Endometrial microvascular endothelial cells (primary cell): ENCODE data around the gene HTR3A. TPM values are rescaled to one million over a fixed set of nuclear protein-coding genes. Genes with fewer than 3 reads are reported as not detected.

Experiments
- in situ Hi-C: cut with HindIII; loops from 2 replicates; pipeline ENCODE4 v1.10.0; 2017; ENCODE audit warnings: low sequenced_read_pairs, low pct_unique_long_range_greater_than_20kb; ENCODE audit errors: inconsistent ontology term
- total RNA-seq: library from RNA; depleted of rRNA; stranded (reverse); fragments of >200 nt; gene quantifications from one replicate; pipeline ENCODE4 v1.2.3, GENCODE V29; 2015; ENCODE audit errors: inconsistent ontology term

The HTR3A gene
- total RNA-seq, 1 donor from 2014 or later: not detected

- in situ Hi-C loops: loop anchor here (25.0 kb wide), 1 partner anchor 223 kb away; no protein-coding TSS in a partner anchor
Observed at GRCh38 chr11:114039551-114039950, 64.6 kb downstream of the HTR3A start.

Other genes with a start within 250 kb of the HTR3A start
- gene ZW10, start 201.4 kb upstream of the HTR3A start, total RNA-seq: 26.6 TPM
- gene CLDN25, start 195.3 kb upstream of the HTR3A start, total RNA-seq: not detected
- 30.3 TPM for gene USP28, start 99.5 kb upstream of the HTR3A start, total RNA-seq
- not detected for gene HTR3B, start 70.3 kb upstream of the HTR3A start, total RNA-seq
- gene ZBTB16, start 84.6 kb downstream of the HTR3A start, total RNA-seq: 25.9 TPM